GM23338 (cell line): ENCODE measurements around the gene SPRY4. TPM values are rescaled to one million over a fixed set of nuclear protein-coding genes. Genes with fewer than 3 reads are reported as not detected.

ENCODE experiments used
- ATAC-seq: fragments of 200-7000 bp; cut with Tn5 transposase; 3 replicates; pipeline ENCODE4 v1.9.1; 2020
- DNase-seq: peaks from one replicate; pipeline ENCODE4 v3.0.0-alpha.2; 2015; ENCODE audit warnings: low spot score
- H2AFZ ChIP-seq: fragments of 200-600 bp; sonication (generic); 2 replicates; pipeline ENCODE4 v1.8.0; 2016; ENCODE audit warnings: antibody characterized with exemption, mild to moderate bottlenecking, moderate library complexity
- H3F3A ChIP-seq: fragments of 200-600 bp; sonication (generic); replicated peaks from 2 replicates; pipeline ENCODE4 v1.8.0; 2017; ENCODE audit warnings: antibody characterized with exemption, mixed run types, low read depth
- H3K27ac ChIP-seq: fragments of 200-600 bp; sonication (generic); 2 replicates; pipeline ENCODE4 v1.6.1; 2016; ENCODE audit warnings: low read depth
- H3K27me3 ChIP-seq: fragments of 200-600 bp; sonication (generic); 2 replicates; pipeline ENCODE4 v1.8.0; 2016; ENCODE audit warnings: mild to moderate bottlenecking, mixed run types, moderate library complexity; ENCODE audit not compliant: insufficient read depth
- H3K36me3 ChIP-seq: fragments of 200-600 bp; sonication (generic); 2 replicates; pipeline ENCODE4 v1.8.0; 2016; ENCODE audit warnings: mild to moderate bottlenecking; ENCODE audit not compliant: insufficient read depth
- H3K4me1 ChIP-seq: fragments of 200-600 bp; sonication (generic); 2 replicates; pipeline ENCODE4 v1.8.0; 2016; ENCODE audit warnings: mild to moderate bottlenecking, moderate library complexity; ENCODE audit not compliant: insufficient read depth
- H3K4me2 ChIP-seq: fragments of 200-600 bp; sonication (generic); 2 replicates; pipeline ENCODE4 v1.7.1; 2017; ENCODE audit warnings: mixed run types
- H3K4me3 ChIP-seq: fragments of 200-600 bp; sonication (generic); 2 replicates; pipeline ENCODE4 v1.6.1; 2016; ENCODE audit warnings: mixed run types
- H3K79me2 ChIP-seq: fragments of 200-600 bp; sonication (generic); replicated peaks from 2 replicates; pipeline ENCODE4 v1.8.0; 2017; ENCODE audit warnings: mild to moderate bottlenecking; ENCODE audit not compliant: insufficient read depth
- H3K9me2 ChIP-seq: fragments of 200-600 bp; sonication (generic); 2 replicates; pipeline ENCODE4 v1.8.0; 2017; ENCODE audit not compliant: insufficient read depth
- H4K20me1 ChIP-seq: fragments of 200-600 bp; sonication (generic); replicated peaks from 2 replicates; pipeline ENCODE4 v1.8.0; 2017; ENCODE audit warnings: mild to moderate bottlenecking; ENCODE audit not compliant: insufficient read depth
- H3K27ac Mint-ChIP-seq: 2 replicates; pipeline ENCODE4 v1.8.0; 2020; ENCODE audit warnings: inconsistent platforms, mild to moderate bottlenecking, moderate library complexity, mixed read lengths
- H3K27me3 Mint-ChIP-seq: 3 replicates; pipeline ENCODE4 v1.8.0; 2022; ENCODE audit warnings: low read depth, mild to moderate bottlenecking, moderate library complexity, mixed read lengths, inconsistent platforms; ENCODE audit not compliant: insufficient read depth, poor library complexity
- H3K36me3 Mint-ChIP-seq: 3 replicates; pipeline ENCODE4 v1.8.0; 2021; ENCODE audit warnings: low read depth, mild to moderate bottlenecking, inconsistent platforms, moderate library complexity, mixed read lengths
- H3K4me1 Mint-ChIP-seq: 3 replicates; pipeline ENCODE4 v1.8.0; 2020; ENCODE audit warnings: mild to moderate bottlenecking, inconsistent platforms, mixed read lengths
- H3K4me3 Mint-ChIP-seq: 3 replicates; pipeline ENCODE4 v1.8.0; 2021; ENCODE audit warnings: moderate library complexity, mild to moderate bottlenecking, inconsistent platforms, mixed read lengths
- H3K9me3 Mint-ChIP-seq: 3 replicates; pipeline ENCODE4 v1.8.0; 2020; ENCODE audit warnings: moderate library complexity, mild to moderate bottlenecking, inconsistent platforms, mixed read lengths
- CREB1 ChIP-seq: fragments of 250-450 bp; sonication (Bioruptor Pico); IDR thresholded peaks from 2 replicates; pipeline ENCODE4 v1.5.0; 2020; ENCODE audit warnings: low read depth, mild to moderate bottlenecking, moderate library complexity
- CTCF ChIP-seq, 2 experiments: fragments of 200-600 bp in 1 of 2; sonication (generic) in 1 of 2; conservative IDR thresholded peaks; 2 replicates each; pipeline versions ENCODE4 v1.5.1 to v1.6.1; 2016 to 2017; ENCODE audit warnings: antibody characterized with exemption in 2 of 2, low read depth in 2 of 2, mild to moderate bottlenecking in 2 of 2, moderate library complexity in 1 of 2
- EZH2 ChIP-seq: fragments of 200-600 bp; sonication (generic); IDR thresholded peaks from one replicate; pipeline ENCODE4 v1.8.0; 2017; ENCODE audit warnings: antibody characterized with exemption, mild to moderate bottlenecking, low read depth; ENCODE audit not compliant: unreplicated experiment
- EZH2phosphoT487 ChIP-seq: fragments of 200-600 bp; sonication (generic); IDR thresholded peaks from one replicate; pipeline ENCODE4 v1.8.1; 2018; ENCODE audit warnings: antibody characterized with exemption; ENCODE audit not compliant: unreplicated experiment
- POLR2AphosphoS5 ChIP-seq: IDR thresholded peaks from 2 replicates; pipeline ENCODE4 v1.6.1; 2016; ENCODE audit warnings: antibody characterized with exemption, low read depth
- REST ChIP-seq: IDR thresholded peaks from one replicate; pipeline ENCODE4 v1.6.1; 2018; ENCODE audit warnings: antibody characterized with exemption; ENCODE audit not compliant: unreplicated experiment
- ZNF114 ChIP-seq: fragments of 250-450 bp; sonication (Bioruptor Pico); IDR thresholded peaks from 2 replicates; pipeline ENCODE4 v1.5.0; 2020; ENCODE audit warnings: mild to moderate bottlenecking, moderate library complexity
- ZNF331 ChIP-seq: fragments of 250-450 bp; sonication (Bioruptor Pico); IDR thresholded peaks from 2 replicates; pipeline ENCODE4 v1.5.0; 2020; ENCODE audit warnings: low read depth, mild to moderate bottlenecking, moderate library complexity
- ZNF462 ChIP-seq: fragments of 250-450 bp; sonication (Bioruptor Pico); IDR thresholded peaks from 2 replicates; pipeline ENCODE4 v1.5.0; 2020; ENCODE audit warnings: mild to moderate bottlenecking, moderate library complexity
- polyA plus RNA-seq: library from polyadenylated mRNA; unstranded; fragments of >200 nt; fragmentation: Nextera tagmentation; extraction: Ambion mirVana; gene quantifications from 2 replicates; pipeline ENCODE4 v1.2.1, GENCODE V29; 2016
- total RNA-seq: library from RNA; depleted of rRNA; stranded (reverse); fragments of >200 nt; shearing (Covaris generic); gene quantifications from 2 replicates; pipeline ENCODE4 v1.2.3, GENCODE V29; 2014

SPRY4 gene
- total and polyA plus RNA-seq, 2 experiments from 2014 or later, result 70.6 to 240 TPM

GRCh38 chr5:142289708-142290576 is 34.9 kb downstream of the SPRY4 start (continued):
- TF ChIP-seq REST, result no peak
- TF ChIP-seq EZH2, result no peak
- TF ChIP-seq EZH2phosphoT487, result no peak
- TF ChIP-seq CREB1 (CRISPR knock-in tag), result no peak
- TF ChIP-seq CTCF (conservative IDR thresholded peaks at IDR 0.05; ENCODE audit: low read depth in 2 of 2), result no peak
- TF ChIP-seq ZNF331 (CRISPR knock-in tag), result no peak

- Histone ChIP-seq H3K9me2 (no peaks in the 10 kb centered on the region), H3K79me2 (no peaks in the 10 kb centered on the region; the same call in 1 of the 2 replicates), H2AFZ (no peak overlapping the region), H3K36me3 (no peaks in the 10 kb centered on the region; the same call in 1 of the 2 replicates), H4K20me1 (no peaks in the 10 kb centered on the region), H3K27me3 (no peaks in the 10 kb centered on the region), H3K27ac (peak overlapping the region; percentile 66), H3F3A (peaks cover 23% of the 10 kb centered on the region; the same call in 1 of the 2 replicates), H3K4me2 (no peak overlapping the region), H3K4me1 (peaks cover 40% of the 10 kb centered on the region), H3K4me3 (no peak overlapping the region)
- H3K27me3 Mint-ChIP-seq, result peaks cover 12% of the 10 kb centered on the region
- H3K4me3 Mint-ChIP-seq, result no peak overlapping the region
- no peak for DNase-seq
- no peak for ATAC-seq
- H3K27ac Mint-ChIP-seq, result peak overlapping the region; percentile 62
- H3K4me1 Mint-ChIP-seq, result peaks cover 51% of the 10 kb centered on the region
- H3K36me3 Mint-ChIP-seq, result peaks cover 27% of the 10 kb centered on the region
- H3K9me3 Mint-ChIP-seq, result no peaks in the 10 kb centered on the region
- TF ChIP-seq EZH2phosphoT487 (no peak), CREB1 (CRISPR knock-in tag) (no peak), ZNF462 (CRISPR knock-in tag) (no peak), EZH2 (no peak), POLR2AphosphoS5 (no peak), ZNF114 (CRISPR knock-in tag) (no peak), CTCF (conservative IDR thresholded peaks at IDR 0.05; ENCODE audit: low read depth in 2 of 2) (no peak)
These were observed 36.9 kb downstream of the SPRY4 start for GRCh38 chr5:142287973-142288313.
